Measurements from ENCODE around the gene CD180. TPM values are rescaled to one million over a fixed set of nuclear protein-coding genes. Genes with fewer than 3 reads are reported as not detected.

CD180 gene
- total RNA-seq, 1 experiment from 2014 or later, result not detected

- Histone ChIP-seq H3K4me3 (no peak overlapping the region), H3K36me3 (no peaks in the 10 kb centered on the region), H3K9me3 (replicated peaks) (no peaks in the 10 kb centered on the region), H3K27me3 (no peaks in the 10 kb centered on the region), H3K4me1 (no peaks in the 10 kb centered on the region), H3K27ac (no peak overlapping the region)
- DNase-seq, result no peak
These were observed 30.8 kb downstream of the CD180 start for GRCh38 chr5:67165526-67166459.

GRCh38 chr5:67164856-67165525 is 31.6 kb downstream of the CD180 start:
- no peak for DNase-seq
- H3K4me1 ChIP-seq, result no peaks in the 10 kb centered on the region
- H3K36me3 ChIP-seq, result no peaks in the 10 kb centered on the region
- no peaks in the 10 kb centered on the region for H3K27me3 ChIP-seq
- H3K9me3 ChIP-seq (replicated peaks), result no peaks in the 10 kb centered on the region
- H3K27ac ChIP-seq, result no peak overlapping the region
- no peak overlapping the region for H3K4me3 ChIP-seq

- Histone ChIP-seq H3K4me3 (no peak overlapping the region), H3K27ac (no peak overlapping the region), H3K36me3 (no peaks in the 10 kb centered on the region), H3K4me1 (no peaks in the 10 kb centered on the region), H3K27me3 (no peaks in the 10 kb centered on the region), H3K9me3 (replicated peaks) (no peaks in the 10 kb centered on the region)
- DNase-seq, result no peak
These were observed 32.6 kb downstream of the CD180 start for GRCh38 chr5:67163863-67164595.

- no peak overlapping the region for H3K4me3 ChIP-seq
- DNase-seq, result no peak
- no peaks in the 10 kb centered on the region for H3K27me3 ChIP-seq
- H3K27ac ChIP-seq, result no peak overlapping the region
- H3K9me3 ChIP-seq (replicated peaks), result no peaks in the 10 kb centered on the region
- no peaks in the 10 kb centered on the region for H3K4me1 ChIP-seq
- H3K36me3 ChIP-seq, result no peaks in the 10 kb centered on the region
These were observed 33.3 kb downstream of the CD180 start for GRCh38 chr5:67163231-67163756.

GRCh38 chr5:67161767-67162166 is 34.8 kb downstream of the CD180 start:
- H3K4me1 ChIP-seq, result no peaks in the 10 kb centered on the region
- no peak for DNase-seq
- no peak overlapping the region for H3K4me3 ChIP-seq
- no peaks in the 10 kb centered on the region for H3K36me3 ChIP-seq
- no peaks in the 10 kb centered on the region for H3K9me3 ChIP-seq (replicated peaks)
- H3K27ac ChIP-seq, result no peak overlapping the region
- H3K27me3 ChIP-seq, result no peaks in the 10 kb centered on the region

GRCh38 chr5:67160985-67161384 is 35.6 kb downstream of the CD180 start:
- Histone ChIP-seq H3K36me3 (no peaks in the 10 kb centered on the region), H3K4me1 (no peaks in the 10 kb centered on the region), H3K4me3 (no peak overlapping the region), H3K9me3 (replicated peaks) (no peaks in the 10 kb centered on the region), H3K27ac (no peak overlapping the region), H3K27me3 (no peaks in the 10 kb centered on the region)
- DNase-seq, result no peak

GRCh38 chr5:67160272-67160671 is 36.3 kb downstream of the CD180 start:
- no peaks in the 10 kb centered on the region for H3K27me3 ChIP-seq
- DNase-seq, result no peak
- no peaks in the 10 kb centered on the region for H3K9me3 ChIP-seq (replicated peaks)
- H3K4me3 ChIP-seq, result no peak overlapping the region
- no peak overlapping the region for H3K27ac ChIP-seq
- no peaks in the 10 kb centered on the region for H3K4me1 ChIP-seq
- H3K36me3 ChIP-seq, result no peaks in the 10 kb centered on the region

GRCh38 chr5:67156976-67157583 is 39.5 kb downstream of the CD180 start:
- Histone ChIP-seq H3K27me3 (no peaks in the 10 kb centered on the region), H3K36me3 (no peaks in the 10 kb centered on the region), H3K27ac (no peak overlapping the region), H3K4me1 (no peaks in the 10 kb centered on the region), H3K4me3 (no peak overlapping the region), H3K9me3 (replicated peaks) (no peaks in the 10 kb centered on the region)
- peak in 1 of 2 experiments; percentile 49 for DNase-seq

- H3K27me3 ChIP-seq, result no peaks in the 10 kb centered on the region
- no peaks in the 10 kb centered on the region for H3K36me3 ChIP-seq
- no peak for DNase-seq
- no peak overlapping the region for H3K27ac ChIP-seq
- H3K4me3 ChIP-seq, result no peak overlapping the region
- no peaks in the 10 kb centered on the region for H3K4me1 ChIP-seq
- H3K9me3 ChIP-seq (replicated peaks), result no peaks in the 10 kb centered on the region
These were observed 41.9 kb downstream of the CD180 start for GRCh38 chr5:67154556-67155206.

GRCh38 chr5:67153292-67153691 is 43.3 kb downstream of the CD180 start:
- Histone ChIP-seq H3K9me3 (replicated peaks) (no peaks in the 10 kb centered on the region), H3K27me3 (no peaks in the 10 kb centered on the region), H3K4me3 (no peak overlapping the region), H3K27ac (no peak overlapping the region), H3K36me3 (no peaks in the 10 kb centered on the region), H3K4me1 (no peaks in the 10 kb centered on the region)
- no peak for DNase-seq

GRCh38 chr5:67152400-67152799 is 44.2 kb downstream of the CD180 start:
- Histone ChIP-seq H3K9me3 (replicated peaks) (no peaks in the 10 kb centered on the region), H3K27me3 (no peaks in the 10 kb centered on the region)
- no peak for DNase-seq

GRCh38 chr5:67149951-67150523 is 46.6 kb downstream of the CD180 start:
- H3K36me3 ChIP-seq, result no peaks in the 10 kb centered on the region; the same call in 1 of the 2 replicates
- no peak overlapping the region for H3K27ac ChIP-seq
- H3K4me3 ChIP-seq, result no peak overlapping the region
- peak in 1 of 2 experiments; percentile 20 for DNase-seq
- no peaks in the 10 kb centered on the region for H3K9me3 ChIP-seq (replicated peaks)
- no peaks in the 10 kb centered on the region for H3K4me1 ChIP-seq
- no peaks in the 10 kb centered on the region for H3K27me3 ChIP-seq

More at GRCh38 chr5:67152400-67152799, 44.2 kb downstream of the CD180 start:
- H3K4me3 ChIP-seq, result no peak overlapping the region
- no peaks in the 10 kb centered on the region for H3K36me3 ChIP-seq
- H3K27ac ChIP-seq, result no peak overlapping the region
- H3K4me1 ChIP-seq, result no peaks in the 10 kb centered on the region

- H3K4me3 ChIP-seq, result no peak overlapping the region
- H3K27ac ChIP-seq, result no peak overlapping the region
- no peaks in the 10 kb centered on the region for H3K27me3 ChIP-seq
- no peak for DNase-seq
- H3K4me1 ChIP-seq, result no peaks in the 10 kb centered on the region
- no peaks in the 10 kb centered on the region; the same call in 1 of the 2 replicates for H3K36me3 ChIP-seq
- no peaks in the 10 kb centered on the region for H3K9me3 ChIP-seq (replicated peaks)
These were observed 47.3 kb downstream of the CD180 start for GRCh38 chr5:67149057-67149950.

All from SJCRH30 (cell line).